Airway epithelial cell (primary cell): Measurements from ENCODE around the gene SLC17A1. TPM values are rescaled to one million over a fixed set of nuclear protein-coding genes. Genes with fewer than 3 reads are reported as not detected.

Experiments
- total RNA-seq: library from RNA; depleted of rRNA; stranded (reverse); fragments of >200 nt; gene quantifications from 2 replicates; pipeline ENCODE4 v1.2.3, GENCODE V29; 2015

The SLC17A1 gene
- not detected in 2 replicates for total RNA-seq

GRCh38 chr6:25831532-25832306, at the start of gene SLC17A1:
SLC17A1 (minus strand) TSS chr6:25832052; CDS start chr6:25830557, 1,495 bp downstream.

GRCh38 chr6:25874118-25874517, 42.3 kb upstream of the SLC17A1 start, which contains the start of gene SLC17A3:
SLC17A3 (minus strand) TSS chr6:25874243; CDS start chr6:25868387, 5,856 bp downstream.

GRCh38 chr6:25754535-25754934, 77.3 kb downstream of the SLC17A1 start, which contains the start of gene SLC17A4:
SLC17A4 (plus strand) TSS chr6:25754742; CDS start chr6:25761963, 7,221 bp downstream.

Other genes with a start within 250 kb of the SLC17A1 start
- not detected in 2 replicates for gene SCGN, start 179.8 kb downstream of the SLC17A1 start, total RNA-seq
- not detected in 2 replicates for gene SLC17A4, start 77.3 kb downstream of the SLC17A1 start, total RNA-seq
- gene SLC17A3, start 42.2 kb upstream of the SLC17A1 start, total RNA-seq: not detected in 2 replicates
- gene SLC17A2, start 98.6 kb upstream of the SLC17A1 start, total RNA-seq: not detected in 2 replicates
- 4.1 and 5.8 TPM in 2 replicates for gene TRIM38, start 130.8 kb upstream of the SLC17A1 start, total RNA-seq